Erythroblast (primary cell): Measurements from ENCODE around the gene STAT5A.
A peak's percentile ranks its signal among the peaks of the same experiment; 100 is the strongest.

Experiments used
- GATA1 ChIP-seq: IDR thresholded peaks from 2 replicates; pipeline ENCODE4 v1.6.1; 2011; ENCODE audit warnings: low read depth, mild to moderate bottlenecking, control low read depth, low read length, moderate library complexity
- POLR2A ChIP-seq: IDR thresholded peaks from 2 replicates; pipeline ENCODE4 v1.6.1; 2011; ENCODE audit warnings: mild to moderate bottlenecking, low read length

- TF ChIP-seq POLR2A (peak; percentile 72), GATA1 (no peak)
Measured at GRCh38 chr17:42276359-42276608, 12.0 kb upstream of the STAT5A start, which contains the start of gene STAT5B.
